ENCODE data around the gene PAM.

Gene PAM

DNA sequence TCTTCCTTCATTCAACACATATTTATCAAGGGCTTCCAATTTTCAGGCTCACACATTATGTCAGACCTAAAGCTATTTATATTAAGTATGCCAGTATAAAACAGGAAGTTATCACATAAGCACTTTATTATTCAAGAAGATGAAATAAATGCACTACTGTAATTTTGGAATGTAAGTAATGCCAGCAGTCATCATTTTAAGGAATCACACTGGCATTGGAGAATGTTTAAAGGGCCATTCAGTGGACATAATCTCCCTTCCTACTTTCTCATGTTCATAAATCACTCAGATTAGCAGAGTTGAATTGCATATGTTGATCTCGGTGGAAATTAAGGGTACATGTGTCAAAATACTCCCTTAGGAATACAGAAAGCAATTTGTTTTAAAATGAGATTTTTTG lies 200.4 kb downstream of the PAM start:
- Histone ChIP-seq H4K20me1 (ENCODE audit: insufficient read depth, low read length) (no peaks in the 10 kb centered on the region), H3K9me2 (replicated peaks; ENCODE audit: insufficient read depth, low read length) (no peaks in the 10 kb centered on the region), H3F3A (ENCODE audit: insufficient read depth, low read length) (no peaks in the 10 kb centered on the region), H3K4me2 (ENCODE audit: low read depth, low read length) (no peak overlapping the region), H3K27me3 (replicated peaks; ENCODE audit: insufficient read depth, low read length) (no peaks in the 10 kb centered on the region), H3K9ac (ENCODE audit: low read length) (no peak overlapping the region), H3K4me3 (ENCODE audit: low read length) (no peak overlapping the region), H3K4me1 (ENCODE audit: low read length) (no peaks in the 10 kb centered on the region), H3K9me3 (replicated peaks; ENCODE audit: insufficient read depth, low read length) (no peaks in the 10 kb centered on the region), H3K36me3 (replicated peaks; ENCODE audit: insufficient read depth, low read length) (no peaks in the 10 kb centered on the region), H2AFZ (ENCODE audit: low read length) (no peak overlapping the region), H3K79me2 (ENCODE audit: low read length) (no peaks in the 10 kb centered on the region), H3K27ac (ENCODE audit: low read length) (no peak overlapping the region)
- TF ChIP-seq, protein P1, sequence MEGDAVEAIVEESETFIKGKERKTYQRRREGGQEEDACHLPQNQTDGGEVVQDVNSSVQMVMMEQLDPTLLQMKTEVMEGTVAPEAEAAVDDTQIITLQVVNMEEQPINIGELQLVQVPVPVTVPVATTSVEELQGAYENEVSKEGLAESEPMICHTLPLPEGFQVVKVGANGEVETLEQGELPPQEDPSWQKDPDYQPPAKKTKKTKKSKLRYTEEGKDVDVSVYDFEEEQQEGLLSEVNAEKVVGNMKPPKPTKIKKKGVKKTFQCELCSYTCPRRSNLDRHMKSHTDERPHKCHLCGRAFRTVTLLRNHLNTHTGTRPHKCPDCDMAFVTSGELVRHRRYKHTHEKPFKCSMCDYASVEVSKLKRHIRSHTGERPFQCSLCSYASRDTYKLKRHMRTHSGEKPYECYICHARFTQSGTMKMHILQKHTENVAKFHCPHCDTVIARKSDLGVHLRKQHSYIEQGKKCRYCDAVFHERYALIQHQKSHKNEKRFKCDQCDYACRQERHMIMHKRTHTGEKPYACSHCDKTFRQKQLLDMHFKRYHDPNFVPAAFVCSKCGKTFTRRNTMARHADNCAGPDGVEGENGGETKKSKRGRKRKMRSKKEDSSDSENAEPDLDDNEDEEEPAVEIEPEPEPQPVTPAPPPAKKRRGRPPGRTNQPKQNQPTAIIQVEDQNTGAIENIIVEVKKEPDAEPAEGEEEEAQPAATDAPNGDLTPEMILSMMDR (IDR thresholded peaks at IDR 0.05; ENCODE audit: low read length) = no peak
- TF ChIP-seq EZH2 (optimal IDR thresholded peaks at IDR 0.05; ENCODE audit: low read depth, low read length) (no peak), EZH2phosphoT487 (IDR thresholded peaks at IDR 0.05; ENCODE audit: low read length) (no peak)
- no peak for DNase-seq

DNA sequence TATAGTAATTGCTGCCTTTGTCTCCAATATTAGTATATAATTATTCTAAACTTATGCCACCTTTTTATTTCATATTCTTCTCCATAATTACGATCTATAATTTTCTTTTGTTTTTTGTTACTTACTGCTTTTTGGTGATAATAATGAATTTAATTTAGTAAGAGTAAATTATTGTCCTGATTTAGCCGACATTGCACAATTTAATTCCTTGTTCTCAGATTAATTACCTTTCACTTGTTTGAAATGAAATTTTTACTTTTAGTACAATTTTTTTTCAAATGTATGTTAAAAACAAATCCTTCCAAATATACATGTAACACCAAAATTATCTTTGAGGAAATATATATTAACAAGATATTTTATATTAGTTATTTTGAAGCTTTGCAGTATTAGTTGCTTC lies 201.5 kb downstream of the PAM start:
- Histone ChIP-seq H3F3A (ENCODE audit: insufficient read depth, low read length) (no peaks in the 10 kb centered on the region), H3K9me2 (replicated peaks; ENCODE audit: insufficient read depth, low read length) (no peaks in the 10 kb centered on the region), H3K27ac (ENCODE audit: low read length) (no peak overlapping the region), H2AFZ (ENCODE audit: low read length) (no peak overlapping the region), H3K4me3 (ENCODE audit: low read length) (no peak overlapping the region), H3K79me2 (ENCODE audit: low read length) (no peaks in the 10 kb centered on the region), H3K36me3 (replicated peaks; ENCODE audit: insufficient read depth, low read length) (no peaks in the 10 kb centered on the region), H3K4me2 (ENCODE audit: low read depth, low read length) (no peak overlapping the region), H3K27me3 (replicated peaks; ENCODE audit: insufficient read depth, low read length) (no peaks in the 10 kb centered on the region), H3K4me1 (ENCODE audit: low read length) (no peaks in the 10 kb centered on the region), H4K20me1 (ENCODE audit: insufficient read depth, low read length) (no peaks in the 10 kb centered on the region), H3K9me3 (replicated peaks; ENCODE audit: insufficient read depth, low read length) (no peaks in the 10 kb centered on the region), H3K9ac (ENCODE audit: low read length) (no peak overlapping the region)
- no peak for TF ChIP-seq EZH2phosphoT487 (IDR thresholded peaks at IDR 0.05; ENCODE audit: low read length)
- TF ChIP-seq, protein P1 (IDR thresholded peaks at IDR 0.05; ENCODE audit: low read length) = no peak
- no peak for TF ChIP-seq EZH2 (optimal IDR thresholded peaks at IDR 0.05; ENCODE audit: low read depth, low read length)
- DNase-seq = no peak

DNA sequence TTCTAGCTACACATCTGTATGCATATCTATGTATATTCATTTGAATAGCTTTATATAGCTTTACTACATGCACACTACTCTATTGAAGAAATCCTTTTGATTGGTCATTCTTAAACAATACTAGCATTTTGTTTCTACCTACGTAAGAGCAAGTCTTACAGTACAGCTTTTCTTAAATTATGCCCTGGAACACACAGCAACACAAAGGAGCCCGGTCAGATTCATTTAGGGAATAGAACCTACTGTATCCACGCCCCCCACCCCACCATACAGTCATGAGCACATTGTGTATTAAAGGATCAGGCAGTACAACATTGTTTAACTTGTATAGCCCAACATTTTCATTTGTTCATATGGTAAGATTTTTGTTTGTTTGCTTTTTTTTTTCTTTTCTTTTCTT lies 202.0 kb downstream of the PAM start:
- no peaks in the 10 kb centered on the region for H4K20me1 ChIP-seq (ENCODE audit: insufficient read depth, low read length)
- H3F3A ChIP-seq (ENCODE audit: insufficient read depth, low read length) = no peaks in the 10 kb centered on the region
- no peaks in the 10 kb centered on the region for H3K4me1 ChIP-seq (ENCODE audit: low read length)
- TF ChIP-seq, protein P1 (IDR thresholded peaks at IDR 0.05; ENCODE audit: low read length) = no peak
- no peaks in the 10 kb centered on the region for H3K27me3 ChIP-seq (replicated peaks; ENCODE audit: insufficient read depth, low read length)
- no peak overlapping the region for H3K9ac ChIP-seq (ENCODE audit: low read length)
- H3K27ac ChIP-seq (ENCODE audit: low read length) = no peak overlapping the region
- no peaks in the 10 kb centered on the region for H3K9me2 ChIP-seq (replicated peaks; ENCODE audit: insufficient read depth, low read length)
- H3K4me2 ChIP-seq (ENCODE audit: low read depth, low read length) = no peak overlapping the region
- no peak for DNase-seq
- no peaks in the 10 kb centered on the region for H3K36me3 ChIP-seq (replicated peaks; ENCODE audit: insufficient read depth, low read length)
- H3K9me3 ChIP-seq (replicated peaks; ENCODE audit: insufficient read depth, low read length) = no peaks in the 10 kb centered on the region
- no peaks in the 10 kb centered on the region for H3K79me2 ChIP-seq (ENCODE audit: low read length)
- no peak overlapping the region for H3K4me3 ChIP-seq (ENCODE audit: low read length)
- H2AFZ ChIP-seq (ENCODE audit: low read length) = no peak overlapping the region

All from MM.1S (cell line).